Measurements from ENCODE around the gene PACS2. TPM values are rescaled to one million over a fixed set of nuclear protein-coding genes. Genes with fewer than 3 reads are reported as not detected.

Gene PACS2
- total RNA-seq, 4 donors from 2014 or later: 61.5 to 91.1 (median 74.7) TPM

- TF ChIP-seq POLR2AphosphoS5 (IDR thresholded peaks at IDR 0.05): no peak
- no peak for TF ChIP-seq CTCF (IDR thresholded peaks at IDR 0.05)
- TF ChIP-seq POLR2A (IDR thresholded peaks at IDR 0.05): no peak
- TF ChIP-seq EP300 (IDR thresholded peaks at IDR 0.05): no peak
- Histone ChIP-seq H3K27me3 (no peaks in the 10 kb centered on the region), H3K27ac (no peak overlapping the region), H3K9me3 (no peaks in the 10 kb centered on the region), H3K36me3 (peaks cover 0 to 45% of the 10 kb centered on the region in 2 donors), H3K4me3 (no peak overlapping the region), H3K4me1 (peaks cover 0 to 13% (median 0%) of the 10 kb centered on the region in 3 donors)
- ATAC-seq: no peak
- 93 to 94% methylated on average over 4 to 10 of the region's 12 CpGs for WGBS, 2 donors (ENCODE audit: low coverage in 1 of 2)
These were observed 51.1 kb downstream of the PACS2 start for GRCh38 chr14:105365681-105366080.

GRCh38 chr14:105366386-105367074 is 52.0 kb downstream of the PACS2 start:
- 90% methylated on average over 17 of the region's 23 CpGs; no CpG with 5 or more reads in 1 of the 2 donors for WGBS, 2 donors (ENCODE audit: low coverage in 1 of 2)
- H3K36me3 ChIP-seq: peaks cover 0 to 39% of the 10 kb centered on the region in 2 donors
- no peak overlapping the region for H3K27ac ChIP-seq
- no peaks in the 10 kb centered on the region for H3K9me3 ChIP-seq
- H3K27me3 ChIP-seq: no peaks in the 10 kb centered on the region
- TF ChIP-seq CTCF (IDR thresholded peaks at IDR 0.05): no peak
- TF ChIP-seq POLR2A (IDR thresholded peaks at IDR 0.05): no peak
- TF ChIP-seq POLR2AphosphoS5 (IDR thresholded peaks at IDR 0.05): no peak
- TF ChIP-seq EP300 (IDR thresholded peaks at IDR 0.05): no peak
- no peak for ATAC-seq
- H3K4me3 ChIP-seq: no peak overlapping the region
- peaks cover 0 to 19% (median 0%) of the 10 kb centered on the region in 3 donors for H3K4me1 ChIP-seq

- Histone ChIP-seq H3K27me3 (no peaks in the 10 kb centered on the region), H3K4me3 (no peak overlapping the region), H3K27ac (no peak overlapping the region), H3K4me1 (peaks cover 0 to 19% (median 0%) of the 10 kb centered on the region in 3 donors), H3K9me3 (no peaks in the 10 kb centered on the region), H3K36me3 (peaks cover 0 to 43% of the 10 kb centered on the region in 2 donors)
- no CpG with 5 or more reads among the region's 34 CpGs for WGBS, 2 donors (ENCODE audit: low coverage in 1 of 2)
- ATAC-seq: no peak
- TF ChIP-seq CTCF (IDR thresholded peaks at IDR 0.05) (no peak), POLR2AphosphoS5 (IDR thresholded peaks at IDR 0.05) (no peak), EP300 (IDR thresholded peaks at IDR 0.05) (no peak), POLR2A (IDR thresholded peaks at IDR 0.05) (no peak)
These were observed 52.8 kb downstream of the PACS2 start for GRCh38 chr14:105367116-105368031.

- Histone ChIP-seq H3K4me1 (peaks cover 0 to 19% (median 0%) of the 10 kb centered on the region in 3 donors), H3K9me3 (no peaks in the 10 kb centered on the region), H3K4me3 (no peak overlapping the region), H3K36me3 (peaks cover 0 to 43% of the 10 kb centered on the region in 2 donors), H3K27me3 (no peaks in the 10 kb centered on the region), H3K27ac (no peak overlapping the region)
- WGBS, 2 donors (ENCODE audit: low coverage in 1 of 2): no CpG with 5 or more reads among the region's 20 CpGs
- TF ChIP-seq POLR2AphosphoS5 (IDR thresholded peaks at IDR 0.05): no peak
- TF ChIP-seq EP300 (IDR thresholded peaks at IDR 0.05): no peak
- no peak for TF ChIP-seq POLR2A (IDR thresholded peaks at IDR 0.05)
- no peak for TF ChIP-seq CTCF (IDR thresholded peaks at IDR 0.05)
- no peak for ATAC-seq
These were observed 53.5 kb downstream of the PACS2 start for GRCh38 chr14:105368032-105368417.
